22Rv1 (cell line): ENCODE measurements around the gene PPM1G.

ENCODE experiments used
- ZFX ChIP-seq: fragments of 450-650 bp; IDR thresholded peaks from 2 replicates; pipeline ENCODE4 v1.6.1; 2017; ENCODE audit warnings: antibody characterized with exemption, borderline replicate concordance
- TF ChIP-seq, protein P1 (sequence below): fragments of 450-650 bp; IDR thresholded peaks from 2 replicates; pipeline ENCODE4 v1.5.1; 2017; ENCODE audit warnings: mild to moderate bottlenecking

DNA sequence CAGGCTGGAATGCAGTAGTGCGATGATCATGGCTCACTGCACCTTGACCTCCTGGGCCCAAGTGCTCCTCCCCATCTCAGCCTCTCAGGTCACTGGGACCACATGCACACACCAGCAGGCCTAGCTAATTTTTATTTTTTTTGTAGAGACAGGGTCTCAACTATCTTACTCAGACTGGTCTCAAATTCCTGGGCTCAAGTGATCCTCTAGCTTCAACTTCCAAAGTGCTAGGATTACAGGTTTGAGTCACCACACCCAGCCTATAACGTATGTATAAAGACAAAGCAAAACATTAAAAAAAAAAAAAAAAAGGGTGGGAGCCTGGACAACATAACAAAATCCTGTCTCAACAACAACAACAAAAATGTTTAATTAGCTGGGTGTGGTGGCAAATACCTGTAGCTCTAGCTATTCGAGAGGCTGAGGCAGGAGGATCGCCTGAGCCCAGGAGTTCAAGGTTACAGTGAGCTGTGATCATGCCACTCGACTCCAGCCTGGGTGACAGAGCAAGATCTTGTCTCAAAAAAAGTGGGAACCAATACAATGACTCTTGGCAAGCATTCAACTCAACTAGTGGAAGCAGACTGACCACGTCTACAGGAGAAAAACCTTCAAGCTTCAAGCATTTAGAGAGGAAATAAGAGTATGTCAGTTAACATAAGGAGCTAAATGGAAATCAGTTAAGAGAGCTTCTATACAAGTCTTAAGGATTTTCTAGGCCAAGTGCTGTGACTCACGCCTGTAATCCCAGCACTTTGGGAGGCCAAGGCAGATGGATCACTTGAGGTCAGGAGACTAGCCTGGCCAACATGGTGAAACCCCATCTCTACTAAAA lies 55.4 kb downstream of the PPM1G start:
- TF ChIP-seq, protein P1, sequence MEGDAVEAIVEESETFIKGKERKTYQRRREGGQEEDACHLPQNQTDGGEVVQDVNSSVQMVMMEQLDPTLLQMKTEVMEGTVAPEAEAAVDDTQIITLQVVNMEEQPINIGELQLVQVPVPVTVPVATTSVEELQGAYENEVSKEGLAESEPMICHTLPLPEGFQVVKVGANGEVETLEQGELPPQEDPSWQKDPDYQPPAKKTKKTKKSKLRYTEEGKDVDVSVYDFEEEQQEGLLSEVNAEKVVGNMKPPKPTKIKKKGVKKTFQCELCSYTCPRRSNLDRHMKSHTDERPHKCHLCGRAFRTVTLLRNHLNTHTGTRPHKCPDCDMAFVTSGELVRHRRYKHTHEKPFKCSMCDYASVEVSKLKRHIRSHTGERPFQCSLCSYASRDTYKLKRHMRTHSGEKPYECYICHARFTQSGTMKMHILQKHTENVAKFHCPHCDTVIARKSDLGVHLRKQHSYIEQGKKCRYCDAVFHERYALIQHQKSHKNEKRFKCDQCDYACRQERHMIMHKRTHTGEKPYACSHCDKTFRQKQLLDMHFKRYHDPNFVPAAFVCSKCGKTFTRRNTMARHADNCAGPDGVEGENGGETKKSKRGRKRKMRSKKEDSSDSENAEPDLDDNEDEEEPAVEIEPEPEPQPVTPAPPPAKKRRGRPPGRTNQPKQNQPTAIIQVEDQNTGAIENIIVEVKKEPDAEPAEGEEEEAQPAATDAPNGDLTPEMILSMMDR = no peak
- no peak for TF ChIP-seq ZFX
